HepG2 (cell line): ENCODE results near the gene CERT1. TPM values are rescaled to one million over a fixed set of nuclear protein-coding genes. Genes with fewer than 3 reads are reported as not detected.

Experiments used
- AFF4 ChIP-seq: sonication (generic); formaldehyde crosslinking; IDR thresholded peaks from 2 replicates; pipeline ENCODE4 v1.4.0; 2020; ENCODE audit warnings: missing genetic modification reagents
- CEBPB ChIP-seq: IDR thresholded peaks from 2 replicates; pipeline ENCODE4 v1.6.1; 2011; ENCODE audit warnings: low read depth, low read length, improper control_type of control experiment, borderline replicate concordance
- DPF2 ChIP-seq: sonication (generic); formaldehyde crosslinking; IDR thresholded peaks from 2 replicates; pipeline ENCODE4 v1.4.0; 2020; ENCODE audit warnings: mild to moderate bottlenecking, low read depth, missing genetic modification reagents, borderline replicate concordance
- ELF1 ChIP-seq: sonication (generic); formaldehyde crosslinking; IDR thresholded peaks from 2 replicates; pipeline ENCODE4 v1.4.0; 2020; ENCODE audit warnings: missing genetic modification reagents
- GATAD1 ChIP-seq: IDR thresholded peaks from 2 replicates; pipeline ENCODE4 v1.6.1; 2016; ENCODE audit warnings: missing genetic modification reagents, missing compliant biosample characterization
- IRF1 ChIP-seq: sonication (generic); formaldehyde crosslinking; IDR thresholded peaks from 2 replicates; pipeline ENCODE4 v1.4.0; 2020; ENCODE audit warnings: low read depth, mild to moderate bottlenecking, missing genetic modification reagents
- KLF9 ChIP-seq: IDR thresholded peaks from 2 replicates; pipeline ENCODE4 v1.6.1; 2016; ENCODE audit warnings: low read depth
- MXD3 ChIP-seq: IDR thresholded peaks from 2 replicates; pipeline ENCODE4 v1.6.1; 2016; ENCODE audit warnings: mild to moderate bottlenecking, missing biosample characterization, missing genetic modification reagents
- MYC ChIP-seq: sonication (generic); formaldehyde crosslinking; IDR thresholded peaks from 2 replicates; pipeline ENCODE4 v1.9.0; 2021; ENCODE audit warnings: missing genetic modification reagents, borderline replicate concordance
- MYNN ChIP-seq: sonication (generic); formaldehyde crosslinking; IDR thresholded peaks from 2 replicates; pipeline ENCODE4 v1.4.0; 2020; ENCODE audit warnings: mild to moderate bottlenecking, low read depth, missing genetic modification reagents
- NONO ChIP-seq, 2 experiments: fragments of 450-650 bp in 1 of 2; sonication (generic) in 1 of 2; formaldehyde crosslinking in 1 of 2; IDR thresholded peaks in 1 of 2; conservative IDR thresholded peaks in 1 of 2; 2 replicates each; pipeline versions ENCODE4 v1.6.1 to v1.8.0; 2017 to 2022; ENCODE audit warnings: mild to moderate bottlenecking in 1 of 2, missing genetic modification reagents in 1 of 2, moderate library complexity in 1 of 2
- RAD21 ChIP-seq: fragments of 450-650 bp; formaldehyde crosslinking; IDR thresholded peaks from 2 replicates; pipeline ENCODE4 v1.5.0; 2020; ENCODE audit warnings: mild to moderate bottlenecking
- SATB2 ChIP-seq: sonication (generic); formaldehyde crosslinking; IDR thresholded peaks from 2 replicates; pipeline ENCODE4 v1.5.0; 2020; ENCODE audit warnings: missing genetic modification reagents
- SMAD9 ChIP-seq: sonication (generic); formaldehyde crosslinking; IDR thresholded peaks from 2 replicates; pipeline ENCODE4 v1.5.1; 2020; ENCODE audit warnings: mild to moderate bottlenecking, missing genetic modification reagents
- SNAPC5 ChIP-seq: sonication (generic); formaldehyde crosslinking; IDR thresholded peaks from 2 replicates; pipeline ENCODE4 v1.8.1; 2023; ENCODE audit warnings: mild to moderate bottlenecking, missing genetic modification reagents, borderline replicate concordance
- SYNCRIP ChIP-seq: fragments of 200-400 bp; formaldehyde crosslinking; IDR thresholded peaks from 2 replicates; pipeline ENCODE4 v1.6.1; 2018; ENCODE audit warnings: mild to moderate bottlenecking, low read depth, low read length; ENCODE audit not compliant: insufficient read depth
- ZBTB38 ChIP-seq: sonication (generic); formaldehyde crosslinking; IDR thresholded peaks from 2 replicates; pipeline ENCODE4 v1.5.1; 2020; ENCODE audit warnings: mild to moderate bottlenecking, missing genetic modification reagents
- ZBTB7B ChIP-seq: sonication (generic); formaldehyde crosslinking; IDR thresholded peaks from 2 replicates; pipeline ENCODE4 v1.4.0; 2020; ENCODE audit warnings: missing genetic modification reagents
- ZNF33B ChIP-seq: sonication (generic); formaldehyde crosslinking; IDR thresholded peaks from 2 replicates; pipeline ENCODE4 v1.5.1; 2020; ENCODE audit warnings: mild to moderate bottlenecking, missing genetic modification reagents
- ZNF556 ChIP-seq: sonication (generic); formaldehyde crosslinking; IDR thresholded peaks from 2 replicates; pipeline ENCODE4 v1.4.0; 2020; ENCODE audit warnings: mild to moderate bottlenecking, missing genetic modification reagents, borderline replicate concordance
- ZNF607 ChIP-seq: sonication (generic); formaldehyde crosslinking; IDR thresholded peaks from 2 replicates; pipeline ENCODE4 v1.5.1; 2020; ENCODE audit warnings: missing genetic modification reagents, mild to moderate bottlenecking, borderline replicate concordance
- ZNF782 ChIP-seq: sonication (generic); formaldehyde crosslinking; IDR thresholded peaks from 2 replicates; pipeline ENCODE4 v1.4.0; 2020; ENCODE audit warnings: missing genetic modification reagents, mild to moderate bottlenecking, borderline replicate concordance
- polyA plus RNA-seq, 8 experiments: library from polyadenylated mRNA; depleted of rRNA in 3 of 8; stranded (reverse) in 7 of 8; unstranded in 1 of 8; fragments of >200 nt; fragmentation: Illumina TruSeq in 4 of 8; extraction: Trizol in 4 of 8; gene quantifications; 2 replicates each; pipeline versions ENCODE4 v1.2.1 to v1.2.3, GENCODE V29; 2011 to 2016; ENCODE audit warnings: low read depth in 4 of 8, missing spikeins in 1 of 8, mixed read lengths in 1 of 8; ENCODE audit not compliant: insufficient read depth in 1 of 8
- total RNA-seq, 5 experiments: library from RNA; depleted of rRNA; stranded (reverse); fragments of >200 nt; fragmentation: Illumina TruSeq; extraction: Trizol; gene quantifications; 2 replicates each; pipeline ENCODE4 v1.2.3, GENCODE V29; 2016; ENCODE audit warnings: low read depth in 1 of 5

The CERT1 gene
- total and polyA plus RNA-seq, 2 of the 13 experiments (the other 11 are each of a cell fraction or from before 2014, with no cell fraction given), result 8.2 to 12.7 TPM

GRCh38 chr5:75511435-75512382 is at the start of gene CERT1, which contains the start of gene POLK (continued):
- no peak for TF ChIP-seq AFF4 (CRISPR knock-in tag)
- TF ChIP-seq ELF1 (CRISPR knock-in tag), result peak; percentile 80
- no peak for TF ChIP-seq SNAPC5
- TF ChIP-seq ZBTB7B, result peak; percentile 65
- TF ChIP-seq NONO (IDR thresholded peaks at IDR 0.05), result no peak
- peak; percentile 65 for TF ChIP-seq NONO (CRISPR knock-in tag; conservative IDR thresholded peaks at IDR 0.05)
- TF ChIP-seq ZNF782 (CRISPR knock-in tag), result no peak
- no peak for TF ChIP-seq CEBPB
- TF ChIP-seq MXD3, result peak; percentile 44; the same call in 1 of the 2 replicates
- no peak for TF ChIP-seq KLF9
- TF ChIP-seq ZBTB38, result peak; percentile 44
- TF ChIP-seq MYNN (CRISPR knock-in tag), result no peak
- TF ChIP-seq RAD21 (CRISPR knock-in tag), result no peak; the same call in 1 of the 2 replicates
- peak; percentile 82 for TF ChIP-seq GATAD1 (CRISPR knock-in tag)
- TF ChIP-seq MYC, result no peak
- no peak for TF ChIP-seq DPF2
- peak; percentile 47; the same call in 1 of the 2 replicates for TF ChIP-seq ZNF607 (CRISPR knock-in tag)
- TF ChIP-seq SATB2 (CRISPR knock-in tag), result no peak
- TF ChIP-seq ZNF556 (CRISPR knock-in tag), result no peak
- TF ChIP-seq IRF1 (CRISPR knock-in tag), result no peak
- no peak; the same call in 1 of the 2 replicates for TF ChIP-seq SMAD9 (CRISPR knock-in tag)
- TF ChIP-seq ZNF33B (CRISPR knock-in tag), result no peak
- no peak for TF ChIP-seq SYNCRIP
